Fibroblast of the aortic adventitia (primary cell): ENCODE results near the gene SEPHS1. TPM values are rescaled to one million over a fixed set of nuclear protein-coding genes. Genes with fewer than 3 reads are reported as not detected.

Experiments
- DNase-seq: peaks from one replicate; pipeline ENCODE4 v3.0.0-alpha.2; 2010; ENCODE audit warnings: low read depth
- H3K4me3 ChIP-seq: 2 replicates; pipeline ENCODE4 v1.5.1; 2011; ENCODE audit warnings: low read depth, mild to moderate bottlenecking, control low read depth, low read length, moderate library complexity
- CTCF ChIP-seq: IDR thresholded peaks from 2 replicates; pipeline ENCODE4 v1.5.1; 2011; ENCODE audit warnings: mild to moderate bottlenecking, low read length, control low read depth, inconsistent platforms; ENCODE audit not compliant: insufficient read depth
- total RNA-seq: library from RNA; depleted of rRNA; stranded (reverse); fragments of >200 nt; gene quantifications from 2 replicates; pipeline ENCODE4 v1.2.3, GENCODE V29; 2012; ENCODE audit warnings: low replicate concordance

The SEPHS1 gene
- total RNA-seq, 1 donor = 35.2 TPM

DNA sequence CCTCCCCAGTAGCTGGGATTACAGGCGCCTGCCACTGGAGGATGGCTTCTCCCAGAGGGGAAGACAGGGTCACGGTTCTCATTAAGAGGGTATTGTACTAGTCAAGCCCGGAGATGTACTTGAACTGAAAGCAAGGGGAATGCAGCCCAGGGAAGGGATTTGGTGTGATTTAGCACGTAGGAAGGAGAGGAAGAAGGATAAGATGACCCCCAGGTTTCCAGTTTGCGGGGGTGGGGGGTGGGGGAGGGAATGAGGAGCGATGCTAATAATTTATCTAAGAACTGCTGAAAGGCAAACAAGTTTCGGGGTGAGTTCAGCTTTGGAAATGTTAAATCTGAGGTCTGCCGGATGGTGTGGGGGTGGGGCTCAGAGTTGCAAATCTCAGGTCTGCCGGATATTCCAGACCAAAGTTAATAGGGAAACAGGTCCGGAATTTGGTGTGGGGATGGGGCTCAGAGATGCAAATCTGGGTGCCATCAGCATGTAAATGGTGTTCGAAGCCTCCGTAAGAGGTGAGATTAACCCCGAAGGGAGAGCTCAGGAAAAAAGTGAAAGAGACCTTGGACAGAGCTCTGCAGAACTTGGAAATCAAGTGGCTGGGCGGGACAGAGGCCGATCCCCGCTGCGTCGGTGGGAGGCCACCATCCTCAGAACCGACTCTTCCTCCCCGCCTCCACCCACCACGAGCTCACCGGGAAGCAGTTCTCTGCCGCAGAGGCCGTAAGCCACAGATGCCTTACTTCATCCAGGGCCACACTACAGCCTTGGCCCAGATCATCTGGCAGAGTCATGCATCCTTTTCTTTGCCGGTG is 1.6 kb upstream of the SEPHS1 start:
- peak overlapping the region; percentile 78 for H3K4me3 ChIP-seq
- peak; percentile 42 for DNase-seq
- no peak for TF ChIP-seq CTCF

- TF ChIP-seq CTCF = no peak
- H3K4me3 ChIP-seq = peak overlapping the region; percentile 78
- DNase-seq = peak; percentile 60
Measured at GRCh38 chr10:13347500-13348156, 465 bp downstream of the SEPHS1 start.

DNA sequence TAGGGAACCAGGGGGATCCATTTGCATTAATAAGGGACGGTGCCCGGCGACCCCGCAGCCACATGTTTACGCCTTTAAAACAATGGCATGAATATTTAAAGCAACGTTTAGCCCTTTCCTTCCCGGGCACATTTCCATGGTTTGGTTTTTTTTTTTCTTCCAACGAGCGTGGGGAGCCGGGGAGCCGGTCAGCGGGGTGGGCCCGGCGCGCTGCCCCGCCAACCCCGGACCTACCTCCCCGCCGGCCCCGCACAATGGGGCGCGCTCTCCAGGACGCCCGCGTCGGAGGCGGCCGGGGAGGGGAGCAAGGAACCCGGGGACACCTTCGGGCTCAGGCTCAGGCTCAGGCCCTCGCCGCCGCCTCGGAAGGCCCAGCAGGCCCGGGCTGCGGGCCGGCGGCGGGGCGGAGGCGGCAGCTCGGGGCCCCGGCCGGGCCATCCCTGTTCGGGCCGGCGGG is 1.0 kb downstream of the SEPHS1 start:
- peak; percentile 22 for DNase-seq
- H3K4me3 ChIP-seq = peak overlapping the region; percentile 78
- no peak for TF ChIP-seq CTCF

DNA sequence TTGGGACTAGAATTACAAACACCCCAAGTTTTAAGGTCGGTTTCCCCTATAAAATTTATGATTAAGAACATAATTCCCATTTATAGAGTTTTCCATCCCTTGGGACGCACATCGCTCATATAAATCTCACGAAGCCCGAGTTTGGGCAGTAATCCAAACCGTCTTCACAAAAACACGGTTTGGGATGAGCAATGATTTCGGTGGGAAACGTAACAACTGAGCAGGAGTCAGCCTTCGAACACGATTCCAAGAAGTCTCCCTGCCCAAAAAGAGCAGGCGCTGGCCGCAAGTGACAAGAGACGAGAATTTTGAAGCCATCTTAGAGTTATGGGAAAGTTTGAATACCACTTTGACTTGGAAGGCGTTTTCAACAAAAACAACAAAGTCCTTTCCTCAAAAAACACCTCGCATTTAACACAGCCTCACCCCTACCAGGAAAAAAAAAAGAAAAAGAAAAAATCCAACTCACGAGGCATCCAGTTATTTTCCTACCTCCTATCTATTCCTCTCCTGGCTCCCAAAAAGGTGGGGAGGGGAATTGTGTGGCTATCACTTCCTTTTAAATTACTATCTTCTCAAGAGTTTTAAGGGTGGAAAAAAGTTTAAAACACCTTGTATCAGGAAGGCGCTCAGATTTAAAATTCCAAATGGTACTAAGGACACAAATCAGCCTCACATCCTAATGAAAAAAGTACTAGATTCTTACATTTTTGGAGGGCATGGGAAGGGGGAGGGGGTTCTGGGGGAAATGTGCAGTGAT is 1.6 kb downstream of the SEPHS1 start:
- TF ChIP-seq CTCF = no peak
- H3K4me3 ChIP-seq = peak overlapping the region; percentile 78
- peak; percentile 73 for DNase-seq

GRCh38 chr10:13340626-13341376 is 7.3 kb downstream of the SEPHS1 start:
- no peak for DNase-seq
- no peak overlapping the region for H3K4me3 ChIP-seq
- no peak for TF ChIP-seq CTCF

DNA sequence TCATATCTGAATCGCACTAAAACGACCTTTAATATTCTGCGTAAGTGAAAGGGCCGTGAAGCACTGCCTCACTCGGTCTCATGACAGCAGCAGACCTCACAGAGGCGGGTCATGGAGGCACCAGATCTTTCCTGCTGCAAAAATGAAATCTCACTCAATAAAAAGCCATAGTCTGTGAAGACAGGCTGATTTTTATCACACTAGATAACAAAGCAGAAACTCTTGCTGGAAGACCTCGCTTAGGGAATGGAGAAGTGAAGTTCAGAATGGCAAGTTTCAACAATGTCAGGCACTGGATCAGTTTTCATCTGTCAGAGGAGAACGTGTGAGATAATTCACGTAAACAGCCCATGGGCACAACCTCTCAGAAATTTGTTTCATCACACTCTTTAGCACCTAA is 8.0 kb downstream of the SEPHS1 start:
- no peak for DNase-seq
- H3K4me3 ChIP-seq = no peak overlapping the region
- TF ChIP-seq CTCF = no peak
